Neural crest cell (in vitro differentiated cells): Measurements from ENCODE around the gene TEX2. TPM values are rescaled to one million over a fixed set of nuclear protein-coding genes. Genes with fewer than 3 reads are reported as not detected.

Experiments
- DNase-seq: peaks from one replicate; pipeline ENCODE4 v3.0.0; 2021; ENCODE audit warnings: low read depth, mixed read lengths, low spot score
- H3K27ac Mint-ChIP-seq: one replicate; pipeline ENCODE4 v1.8.0; 2021; ENCODE audit warnings: mild to moderate bottlenecking, mixed read lengths; ENCODE audit not compliant: unreplicated experiment
- H3K27me3 Mint-ChIP-seq: 2 replicates; pipeline ENCODE4 v1.8.0; 2021; ENCODE audit warnings: low read depth, mild to moderate bottlenecking, mixed read lengths
- H3K36me3 Mint-ChIP-seq: 2 replicates; pipeline ENCODE4 v1.8.0; 2021; ENCODE audit warnings: low read depth, mild to moderate bottlenecking, mixed read lengths
- H3K4me1 Mint-ChIP-seq: 2 replicates; pipeline ENCODE4 v1.8.0; 2021; ENCODE audit warnings: mixed read lengths
- H3K4me3 Mint-ChIP-seq: one replicate; pipeline ENCODE4 v1.8.0; 2021; ENCODE audit warnings: mild to moderate bottlenecking, mixed read lengths
- H3K9me3 Mint-ChIP-seq: 2 replicates; pipeline ENCODE4 v1.8.0; 2021; ENCODE audit warnings: mixed read lengths
- CTCF ChIP-seq: fragments of 200-600 bp; sonication (generic); conservative IDR thresholded peaks from 2 replicates; pipeline ENCODE4 v1.5.0; 2021; ENCODE audit warnings: antibody characterized with exemption, mild to moderate bottlenecking
- total RNA-seq: library from RNA; stranded (reverse); gene quantifications from 2 replicates; pipeline ENCODE4 v1.2.1, GENCODE V29; 2021

The TEX2 gene
- total RNA-seq, 1 donor from 2014 or later, result 19.2 TPM

- peak overlapping the region; percentile 36 for H3K27ac Mint-ChIP-seq
- H3K36me3 Mint-ChIP-seq, result no peaks in the 10 kb centered on the region
Observed at GRCh38 chr17:64236827-64237403, 26.1 kb downstream of the TEX2 start.

GRCh38 chr17:64234961-64235360 is 28.1 kb downstream of the TEX2 start:
- peaks cover 18% of the 10 kb centered on the region for H3K4me1 Mint-ChIP-seq

More at GRCh38 chr17:64236827-64237403, 26.1 kb downstream of the TEX2 start:
- no peaks in the 10 kb centered on the region for H3K27me3 Mint-ChIP-seq
- no peak for DNase-seq
- no peaks in the 10 kb centered on the region for H3K9me3 Mint-ChIP-seq
- TF ChIP-seq CTCF, result peak; percentile 62
- no peak overlapping the region for H3K4me3 Mint-ChIP-seq
- H3K4me1 Mint-ChIP-seq, result peaks cover 31% of the 10 kb centered on the region

GRCh38 chr17:64232466-64233262 is 30.4 kb downstream of the TEX2 start:
- H3K36me3 Mint-ChIP-seq, result no peaks in the 10 kb centered on the region
- H3K4me1 Mint-ChIP-seq, result peaks cover 11% of the 10 kb centered on the region
- DNase-seq, result no peak
- no peak for TF ChIP-seq CTCF
- no peaks in the 10 kb centered on the region for H3K27me3 Mint-ChIP-seq
- no peaks in the 10 kb centered on the region for H3K9me3 Mint-ChIP-seq
- no peak overlapping the region for H3K4me3 Mint-ChIP-seq
- no peak overlapping the region for H3K27ac Mint-ChIP-seq

More at GRCh38 chr17:64234961-64235360, 28.1 kb downstream of the TEX2 start:
- no peak for TF ChIP-seq CTCF
- Mint-ChIP-seq H3K27me3 (no peaks in the 10 kb centered on the region), H3K27ac (no peak overlapping the region), H3K9me3 (no peaks in the 10 kb centered on the region), H3K4me3 (no peak overlapping the region), H3K36me3 (no peaks in the 10 kb centered on the region)
- DNase-seq, result no peak

DNA sequence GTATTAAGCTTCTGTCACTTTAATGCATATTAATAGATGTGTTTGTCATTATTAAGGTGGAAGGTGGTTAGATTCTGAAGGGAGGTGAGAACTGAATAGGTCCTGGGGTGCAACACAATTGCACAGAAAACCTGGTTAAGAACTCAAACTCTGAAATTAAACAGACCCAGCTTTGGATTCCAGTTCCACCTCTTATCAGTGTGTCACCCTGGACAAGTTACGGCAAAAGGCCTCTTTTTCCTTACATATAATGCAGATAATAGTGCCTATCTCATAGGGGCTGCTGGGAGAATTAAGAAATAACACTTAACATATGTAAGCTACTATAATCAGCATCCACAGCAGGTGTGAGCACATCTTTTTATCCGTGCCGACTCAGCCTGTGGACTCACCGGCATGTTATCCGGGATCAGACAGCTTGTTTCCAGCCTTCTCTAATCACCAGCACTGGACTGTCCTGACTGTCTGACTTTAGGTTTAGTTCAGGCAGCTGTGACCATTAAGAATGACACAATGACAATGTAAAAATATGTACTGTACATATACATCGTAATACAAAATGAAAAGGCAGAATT is 31.4 kb downstream of the TEX2 start:
- no peaks in the 10 kb centered on the region for H3K9me3 Mint-ChIP-seq
- no peak overlapping the region for H3K27ac Mint-ChIP-seq
- DNase-seq, result no peak
- no peaks in the 10 kb centered on the region for H3K36me3 Mint-ChIP-seq
- H3K4me3 Mint-ChIP-seq, result no peak overlapping the region
- H3K27me3 Mint-ChIP-seq, result no peaks in the 10 kb centered on the region
- H3K4me1 Mint-ChIP-seq, result peaks cover 1% of the 10 kb centered on the region
- no peak for TF ChIP-seq CTCF

DNA sequence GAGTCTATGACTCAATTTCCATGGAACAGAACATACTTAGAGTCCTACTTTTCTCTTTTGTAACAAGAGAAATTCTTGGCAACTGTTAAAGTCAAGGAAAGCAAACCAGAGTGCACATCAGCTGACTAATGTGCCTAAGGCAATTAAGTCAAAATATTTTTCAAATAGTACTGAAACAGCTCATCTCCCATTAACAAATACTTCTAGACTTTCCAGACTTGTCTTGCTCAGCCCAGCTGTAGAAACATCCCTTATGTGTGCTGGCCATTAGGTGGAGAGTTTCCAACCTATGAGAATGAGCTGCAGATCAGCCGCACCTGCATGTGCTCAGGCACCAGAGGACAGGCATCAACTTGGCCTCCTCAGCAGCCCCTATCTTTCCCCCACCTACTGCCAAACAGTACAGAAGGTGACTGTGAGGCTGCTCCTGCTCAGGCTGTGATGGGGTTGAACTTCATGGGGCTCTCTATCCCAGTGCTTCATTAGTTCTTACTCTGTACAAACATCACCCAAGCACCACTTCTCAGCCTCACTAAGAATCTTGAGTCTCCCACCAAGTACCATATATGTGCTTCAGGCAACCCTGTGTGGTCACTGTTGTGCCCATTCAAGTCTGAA is 32.2 kb downstream of the TEX2 start:
- Mint-ChIP-seq H3K27ac (no peak overlapping the region), H3K4me1 (no peaks in the 10 kb centered on the region), H3K9me3 (no peaks in the 10 kb centered on the region), H3K27me3 (no peaks in the 10 kb centered on the region), H3K4me3 (no peak overlapping the region), H3K36me3 (no peaks in the 10 kb centered on the region)
- no peak for DNase-seq
- TF ChIP-seq CTCF, result no peak
